RWPE2 (cell line): ENCODE data around the gene RNASE1.
A peak's percentile ranks its signal among the peaks of the same experiment; 100 is the strongest.

Experiments
- ATAC-seq: fragments of 200-7000 bp; cut with Tn5 transposase; 3 replicates; pipeline ENCODE4 v1.9.1; 2021; ENCODE audit warnings: low read depth
- DNase-seq: peaks from one replicate; pipeline ENCODE4 v3.0.0-alpha.2; 2020; ENCODE audit warnings: low spot score
- H3K27ac ChIP-seq: fragments of 450-650 bp; 2 replicates; pipeline ENCODE4 v1.5.1; 2017; ENCODE audit warnings: mild to moderate bottlenecking; ENCODE audit not compliant: poor library complexity, severe bottlenecking
- H3K27me3 ChIP-seq: fragments of 250-450 bp; sonication (Bioruptor Pico); 2 replicates; pipeline ENCODE4 v1.5.1; 2021; ENCODE audit warnings: mild to moderate bottlenecking, moderate library complexity; ENCODE audit not compliant: insufficient read depth, poor library complexity, severe bottlenecking
- H3K36me3 ChIP-seq: fragments of 250-450 bp; sonication (Bioruptor Pico); 2 replicates; pipeline ENCODE4 v1.5.1; 2020; ENCODE audit warnings: low read depth, mild to moderate bottlenecking, moderate library complexity
- H3K4me1 ChIP-seq: fragments of 250-450 bp; sonication (Bioruptor Pico); 2 replicates; pipeline ENCODE4 v1.5.1; 2021; ENCODE audit warnings: mild to moderate bottlenecking, moderate library complexity; ENCODE audit not compliant: insufficient read depth, poor library complexity, severe bottlenecking
- H3K4me3 ChIP-seq: fragments of 250-450 bp; sonication (Bioruptor Pico); 2 replicates; pipeline ENCODE4 v1.5.1; 2021; ENCODE audit warnings: mild to moderate bottlenecking, moderate library complexity; ENCODE audit not compliant: severe bottlenecking
- H3K9me3 ChIP-seq: fragments of 250-450 bp; sonication (Bioruptor Pico); 2 replicates; pipeline ENCODE4 v1.5.1; 2021; ENCODE audit warnings: mild to moderate bottlenecking, moderate library complexity; ENCODE audit not compliant: severe bottlenecking
- CTCF ChIP-seq: fragments of 450-650 bp; IDR thresholded peaks from one replicate; pipeline ENCODE4 v1.5.1; 2017; ENCODE audit warnings: mild to moderate bottlenecking, moderate library complexity; ENCODE audit not compliant: poor library complexity, severe bottlenecking

The RNASE1 gene

GRCh38 chr14:20757965-20758364, 44.7 kb downstream of the RNASE1 start:
- H3K27ac ChIP-seq, result no peak overlapping the region
- ATAC-seq (no peak), DNase-seq (no peak)
- no peaks in the 10 kb centered on the region for H3K4me1 ChIP-seq
- peak; percentile 23 for TF ChIP-seq CTCF
- no peak overlapping the region for H3K4me3 ChIP-seq
- H3K27me3 ChIP-seq, result no peaks in the 10 kb centered on the region
- H3K9me3 ChIP-seq, result no peaks in the 10 kb centered on the region
- H3K36me3 ChIP-seq, result no peaks in the 10 kb centered on the region

- DNase-seq (no peak), ATAC-seq (no peak)
- Histone ChIP-seq H3K27ac (no peak overlapping the region), H3K27me3 (no peaks in the 10 kb centered on the region), H3K4me1 (no peaks in the 10 kb centered on the region), H3K9me3 (peaks cover 10% of the 10 kb centered on the region), H3K36me3 (no peaks in the 10 kb centered on the region), H3K4me3 (no peak overlapping the region)
- TF ChIP-seq CTCF, result no peak
Observed at GRCh38 chr14:20755037-20755436, 47.6 kb downstream of the RNASE1 start.

GRCh38 chr14:20754308-20754707, 48.3 kb downstream of the RNASE1 start:
- no peak overlapping the region for H3K27ac ChIP-seq
- H3K9me3 ChIP-seq, result peaks cover 10% of the 10 kb centered on the region
- no peaks in the 10 kb centered on the region for H3K4me1 ChIP-seq
- DNase-seq (no peak), ATAC-seq (no peak)
- no peak overlapping the region for H3K4me3 ChIP-seq
- no peaks in the 10 kb centered on the region for H3K36me3 ChIP-seq
- no peaks in the 10 kb centered on the region for H3K27me3 ChIP-seq
- TF ChIP-seq CTCF, result no peak

- Histone ChIP-seq H3K36me3 (no peaks in the 10 kb centered on the region), H3K27ac (no peak overlapping the region), H3K27me3 (no peaks in the 10 kb centered on the region), H3K4me3 (no peak overlapping the region), H3K9me3 (peaks cover 10% of the 10 kb centered on the region), H3K4me1 (no peaks in the 10 kb centered on the region)
- ATAC-seq (no peak), DNase-seq (no peak)
- TF ChIP-seq CTCF, result no peak
Observed at GRCh38 chr14:20751963-20752562, 50.6 kb downstream of the RNASE1 start.
